Nephron (organoid): ENCODE measurements around the gene ATP6V1F.

Experiments used
- H3K27ac Mint-ChIP-seq, 3 experiments: 2 replicates each; pipeline ENCODE4 v1.8.0; 2020; ENCODE audit warnings: mixed read lengths in 3 of 3, mild to moderate bottlenecking in 2 of 3, moderate library complexity in 1 of 3
- H3K27me3 Mint-ChIP-seq: 2 replicates; pipeline ENCODE4 v1.8.0; 2021; ENCODE audit warnings: low read depth, mild to moderate bottlenecking, moderate library complexity, mixed read lengths
- H3K36me3 Mint-ChIP-seq: 2 replicates; pipeline ENCODE4 v1.8.0; 2020; ENCODE audit warnings: low read depth, mixed read lengths
- H3K4me1 Mint-ChIP-seq: 2 replicates; pipeline ENCODE4 v1.8.0; 2020; ENCODE audit warnings: mixed read lengths
- H3K4me3 Mint-ChIP-seq, 3 experiments: 2 replicates each; pipeline ENCODE4 v1.8.0; 2020; ENCODE audit warnings: mild to moderate bottlenecking in 3 of 3, mixed read lengths in 3 of 3, moderate library complexity in 2 of 3
- H3K9me3 Mint-ChIP-seq: 2 replicates; pipeline ENCODE4 v1.8.0; 2020; ENCODE audit warnings: mixed read lengths
- TF ChIP-seq, protein P1 (sequence below), 3 experiments: fragments of 200-600 bp; sonication (generic); IDR thresholded peaks; one replicate each; pipeline ENCODE4 v1.5.0; 2021; ENCODE audit warnings: antibody characterized with exemption in 3 of 3; ENCODE audit not compliant: unreplicated experiment in 3 of 3

The ATP6V1F gene

DNA sequence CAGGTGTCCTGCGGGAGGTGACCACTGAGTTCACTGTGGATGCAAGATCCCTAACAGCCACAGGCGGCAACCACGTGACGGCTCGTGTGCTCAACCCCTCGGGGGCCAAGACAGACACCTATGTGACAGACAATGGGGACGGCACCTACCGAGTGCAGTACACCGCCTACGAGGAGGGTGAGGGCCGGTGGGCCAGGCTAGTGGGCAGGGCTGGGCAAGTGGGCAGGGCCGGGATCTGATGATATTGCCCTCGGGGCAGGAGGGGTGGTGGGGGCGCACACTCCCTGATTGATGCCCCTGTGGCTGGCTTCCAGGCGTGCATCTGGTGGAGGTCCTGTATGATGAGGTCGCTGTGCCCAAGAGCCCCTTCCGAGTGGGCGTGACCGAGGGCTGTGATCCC is 16.7 kb upstream of the ATP6V1F start:
- Mint-ChIP-seq H3K4me1 (no peaks in the 10 kb centered on the region), H3K27me3 (no peaks in the 10 kb centered on the region), H3K36me3 (peaks cover 36% of the 10 kb centered on the region), H3K27ac (no peak overlapping the region), H3K4me3 (no peak overlapping the region), H3K9me3 (no peaks in the 10 kb centered on the region)
- TF ChIP-seq, protein P1, sequence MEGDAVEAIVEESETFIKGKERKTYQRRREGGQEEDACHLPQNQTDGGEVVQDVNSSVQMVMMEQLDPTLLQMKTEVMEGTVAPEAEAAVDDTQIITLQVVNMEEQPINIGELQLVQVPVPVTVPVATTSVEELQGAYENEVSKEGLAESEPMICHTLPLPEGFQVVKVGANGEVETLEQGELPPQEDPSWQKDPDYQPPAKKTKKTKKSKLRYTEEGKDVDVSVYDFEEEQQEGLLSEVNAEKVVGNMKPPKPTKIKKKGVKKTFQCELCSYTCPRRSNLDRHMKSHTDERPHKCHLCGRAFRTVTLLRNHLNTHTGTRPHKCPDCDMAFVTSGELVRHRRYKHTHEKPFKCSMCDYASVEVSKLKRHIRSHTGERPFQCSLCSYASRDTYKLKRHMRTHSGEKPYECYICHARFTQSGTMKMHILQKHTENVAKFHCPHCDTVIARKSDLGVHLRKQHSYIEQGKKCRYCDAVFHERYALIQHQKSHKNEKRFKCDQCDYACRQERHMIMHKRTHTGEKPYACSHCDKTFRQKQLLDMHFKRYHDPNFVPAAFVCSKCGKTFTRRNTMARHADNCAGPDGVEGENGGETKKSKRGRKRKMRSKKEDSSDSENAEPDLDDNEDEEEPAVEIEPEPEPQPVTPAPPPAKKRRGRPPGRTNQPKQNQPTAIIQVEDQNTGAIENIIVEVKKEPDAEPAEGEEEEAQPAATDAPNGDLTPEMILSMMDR (IDR thresholded peaks at IDR 0.05; ENCODE audit: unreplicated experiment in 3 of 3), result no peak

DNA sequence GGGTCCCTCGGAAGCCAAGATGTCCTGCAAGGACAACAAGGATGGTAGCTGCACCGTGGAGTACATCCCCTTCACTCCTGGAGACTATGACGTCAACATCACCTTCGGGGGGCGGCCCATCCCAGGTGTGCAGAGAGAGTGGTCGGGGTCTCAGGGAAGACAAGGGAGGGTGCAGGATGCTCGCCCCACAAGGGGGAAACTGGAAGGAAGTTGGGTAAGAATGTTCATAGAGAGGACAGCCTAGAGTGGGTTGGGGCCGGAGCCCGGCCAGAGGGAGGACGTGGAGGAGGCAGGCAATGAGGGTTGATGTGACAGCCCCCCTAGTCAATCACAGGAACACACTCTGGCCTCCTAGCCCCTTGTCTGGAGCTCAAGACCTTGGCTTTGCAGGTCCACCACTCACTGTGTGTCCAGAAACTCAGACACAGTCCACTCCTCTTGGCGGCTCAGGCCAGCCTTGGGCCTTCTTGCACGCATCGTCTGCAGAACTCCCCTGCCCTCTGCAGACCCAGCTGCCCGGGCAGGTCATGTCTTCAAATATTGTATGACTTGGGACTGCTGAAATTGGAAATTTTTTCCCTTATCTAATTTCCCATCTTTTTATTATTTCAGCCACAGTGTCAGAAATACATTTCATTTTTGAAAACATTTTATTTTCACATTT is 15.7 kb upstream of the ATP6V1F start:
- Mint-ChIP-seq H3K27ac (no peak overlapping the region), H3K4me1 (no peaks in the 10 kb centered on the region), H3K27me3 (no peaks in the 10 kb centered on the region), H3K4me3 (no peak overlapping the region), H3K9me3 (no peaks in the 10 kb centered on the region), H3K36me3 (peaks cover 40% of the 10 kb centered on the region)
- TF ChIP-seq, protein P1 (IDR thresholded peaks at IDR 0.05; ENCODE audit: unreplicated experiment in 3 of 3), result no peak

DNA sequence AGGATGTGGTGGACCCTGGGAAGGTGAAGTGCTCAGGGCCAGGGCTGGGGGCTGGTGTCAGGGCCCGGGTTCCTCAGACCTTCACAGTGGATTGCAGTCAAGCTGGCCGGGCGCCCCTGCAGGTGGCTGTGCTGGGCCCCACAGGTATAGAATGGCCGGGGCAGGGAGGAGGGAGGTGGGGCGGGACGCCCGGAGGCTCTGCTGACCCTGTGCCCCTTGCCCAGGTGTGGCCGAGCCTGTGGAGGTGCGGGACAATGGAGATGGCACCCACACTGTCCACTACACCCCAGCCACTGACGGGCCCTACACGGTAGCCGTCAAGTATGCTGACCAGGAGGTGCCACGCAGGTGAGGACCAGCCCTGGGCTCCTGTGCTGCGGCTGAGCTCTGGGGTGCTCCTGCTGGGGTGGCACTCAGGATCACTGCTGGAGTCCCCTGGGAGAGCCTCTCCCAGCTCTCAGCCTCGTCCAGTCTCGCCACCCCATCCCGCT is 14.9 kb upstream of the ATP6V1F start:
- TF ChIP-seq, protein P1 (IDR thresholded peaks at IDR 0.05; ENCODE audit: unreplicated experiment in 3 of 3), result no peak
- H3K27ac Mint-ChIP-seq, result no peak overlapping the region
- H3K4me3 Mint-ChIP-seq, result no peak overlapping the region
- H3K36me3 Mint-ChIP-seq, result peaks cover 36% of the 10 kb centered on the region
- H3K9me3 Mint-ChIP-seq, result no peaks in the 10 kb centered on the region
- H3K4me1 Mint-ChIP-seq, result no peaks in the 10 kb centered on the region
- no peaks in the 10 kb centered on the region for H3K27me3 Mint-ChIP-seq

DNA sequence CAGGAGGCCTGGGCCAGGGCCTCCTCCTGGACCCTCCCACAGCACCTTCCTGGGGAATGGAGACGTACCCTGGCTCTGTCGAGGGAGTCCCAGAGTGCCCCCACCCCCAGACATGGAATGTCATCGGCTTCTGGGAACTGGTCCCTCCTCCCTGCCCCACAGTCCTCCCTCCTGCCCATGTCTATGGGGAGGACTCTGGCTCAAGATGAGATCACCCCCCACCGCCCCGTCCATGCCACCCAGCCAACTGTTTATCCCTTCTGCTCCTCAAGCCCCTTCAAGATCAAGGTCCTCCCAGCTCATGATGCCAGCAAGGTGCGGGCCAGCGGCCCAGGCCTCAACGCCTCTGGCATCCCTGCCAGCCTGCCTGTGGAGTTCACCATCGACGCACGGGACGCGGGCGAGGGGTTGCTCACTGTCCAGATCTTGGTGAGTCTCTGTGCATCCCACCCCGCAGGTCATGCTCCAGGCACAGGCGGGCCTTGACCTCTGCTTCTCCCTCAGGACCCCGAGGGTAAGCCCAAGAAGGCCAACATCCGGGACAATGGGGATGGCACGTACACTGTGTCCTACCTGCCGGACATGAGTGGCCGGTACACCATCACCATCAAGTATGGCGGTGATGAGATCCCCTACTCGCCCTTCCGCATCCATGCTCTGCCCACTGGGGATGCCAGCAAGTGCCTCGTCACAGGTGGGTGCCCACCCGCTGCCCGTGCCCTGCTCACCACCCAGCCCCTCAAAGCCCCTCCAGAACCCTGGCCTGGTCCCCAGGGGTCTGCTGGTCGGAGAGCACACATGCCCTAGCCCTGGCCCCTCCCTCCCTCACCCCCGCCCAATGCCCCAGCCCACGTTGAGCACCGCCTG is 14.1 kb upstream of the ATP6V1F start:
- Mint-ChIP-seq H3K27ac (no peak overlapping the region), H3K4me3 (no peak overlapping the region), H3K9me3 (no peaks in the 10 kb centered on the region), H3K36me3 (peaks cover 40% of the 10 kb centered on the region), H3K4me1 (no peaks in the 10 kb centered on the region), H3K27me3 (no peaks in the 10 kb centered on the region)
- TF ChIP-seq, protein P1 (IDR thresholded peaks at IDR 0.05; ENCODE audit: unreplicated experiment in 3 of 3), result no peak

DNA sequence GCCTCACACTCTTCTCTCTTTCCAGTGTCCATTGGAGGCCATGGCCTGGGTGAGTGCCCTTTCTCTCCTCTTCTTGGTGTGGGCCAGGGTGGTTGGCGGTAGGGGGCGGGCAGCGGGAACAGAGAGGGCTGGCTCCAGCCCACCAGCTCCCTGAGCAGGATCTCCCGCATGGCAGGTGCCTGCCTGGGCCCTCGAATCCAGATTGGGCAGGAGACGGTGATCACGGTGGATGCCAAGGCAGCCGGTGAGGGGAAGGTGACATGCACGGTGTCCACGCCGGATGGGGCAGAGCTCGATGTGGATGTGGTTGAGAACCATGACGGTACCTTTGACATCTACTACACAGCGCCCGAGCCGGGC is 13.5 kb upstream of the ATP6V1F start:
- Mint-ChIP-seq H3K4me1 (no peaks in the 10 kb centered on the region), H3K27me3 (no peaks in the 10 kb centered on the region), H3K4me3 (no peak overlapping the region), H3K27ac (no peak overlapping the region), H3K36me3 (peaks cover 38% of the 10 kb centered on the region), H3K9me3 (no peaks in the 10 kb centered on the region)
- TF ChIP-seq, protein P1 (IDR thresholded peaks at IDR 0.05; ENCODE audit: unreplicated experiment in 3 of 3), result no peak
